Neuronal stem cell (in vitro differentiated cells): ENCODE results near the gene FBXL15.
"Not testable (repeated sequence)": the region's sequence is repeated elsewhere in the genome, so short reads cannot be mapped to it uniquely, and the experiment has no call there.

Source experiments
- DNase-seq: peaks from one replicate; pipeline ENCODE4 v3.0.0-alpha.2; 2013; ENCODE audit warnings: low spot score
- H2AFZ ChIP-seq: one replicate; pipeline ENCODE4 v1.6.1; 2013; ENCODE audit warnings: mild to moderate bottlenecking, low read length, inconsistent platforms
- H2AK5ac ChIP-seq: 2 replicates; pipeline ENCODE4 v1.6.1; 2013; ENCODE audit warnings: low read depth, mild to moderate bottlenecking, inconsistent platforms, low read length, moderate library complexity, mixed read lengths
- H2BK120ac ChIP-seq: 2 replicates; pipeline ENCODE4 v1.6.1; 2013; ENCODE audit warnings: low read depth, mild to moderate bottlenecking, inconsistent platforms, low read length, moderate library complexity, mixed read lengths
- H2BK12ac ChIP-seq: one replicate; pipeline ENCODE4 v1.6.1; 2013; ENCODE audit warnings: low read length, inconsistent platforms
- H2BK15ac ChIP-seq: 2 replicates; pipeline ENCODE4 v1.6.1; 2013; ENCODE audit warnings: mild to moderate bottlenecking, low read length, inconsistent platforms, mixed read lengths
- H2BK5ac ChIP-seq: one replicate; pipeline ENCODE4 v1.6.1; 2013; ENCODE audit warnings: inconsistent platforms, mild to moderate bottlenecking, low read length, moderate library complexity
- H3K14ac ChIP-seq: one replicate; pipeline ENCODE4 v1.6.1; 2013; ENCODE audit warnings: low read length, inconsistent platforms
- H3K18ac ChIP-seq: 2 replicates; pipeline ENCODE4 v1.6.1; 2013; ENCODE audit warnings: low read length, inconsistent platforms
- H3K23ac ChIP-seq: 2 replicates; pipeline ENCODE4 v1.6.1; 2013; ENCODE audit warnings: low read depth, mild to moderate bottlenecking, mixed read lengths, low read length, inconsistent platforms; ENCODE audit not compliant: poor library complexity
- H3K27ac ChIP-seq: replicated peaks from 3 replicates; pipeline ENCODE4 v1.5.1; 2013; ENCODE audit warnings: low read length, inconsistent platforms
- H3K27me3 ChIP-seq, 3 experiments: 2 replicates each; pipeline ENCODE4 v1.6.1; 2013; ENCODE audit warnings: low read length in 3 of 3, mild to moderate bottlenecking in 2 of 3, inconsistent platforms in 1 of 3, low read depth in 1 of 3, mixed read lengths in 1 of 3, moderate library complexity in 1 of 3; ENCODE audit not compliant: control insufficient read depth in 3 of 3, insufficient read depth in 3 of 3
- H3K36me3 ChIP-seq, 2 donors: replicated peaks in 1 of 2; 2 replicates each; pipeline ENCODE4 v1.6.1; 2013; ENCODE audit warnings: low read length in 2 of 2; ENCODE audit not compliant: control insufficient read depth in 2 of 2, insufficient read depth in 2 of 2
- H3K4ac ChIP-seq: 2 replicates; pipeline ENCODE4 v1.6.1; 2013; ENCODE audit warnings: inconsistent platforms, mild to moderate bottlenecking, low read length, moderate library complexity
- H3K4me1 ChIP-seq, 2 donors: 1 replicate in 1 of 2; 2 replicates in 1 of 2; pipeline ENCODE4 v1.6.1; 2013; ENCODE audit warnings: low read length in 2 of 2, low read depth in 1 of 2; ENCODE audit not compliant: control insufficient read depth in 2 of 2, insufficient read depth in 1 of 2
- H3K4me2 ChIP-seq: one replicate; pipeline ENCODE4 v1.6.1; 2013; ENCODE audit warnings: mild to moderate bottlenecking, low read length, inconsistent platforms; ENCODE audit not compliant: insufficient read depth, poor library complexity, severe bottlenecking
- H3K4me3 ChIP-seq, 2 donors: 2 replicates each; pipeline ENCODE4 v1.5.1; 2013; ENCODE audit warnings: low read length in 2 of 2, mild to moderate bottlenecking in 2 of 2, inconsistent platforms in 1 of 2, moderate library complexity in 1 of 2
- H3K79me1 ChIP-seq: one replicate; pipeline ENCODE4 v1.6.1; 2013; ENCODE audit warnings: low read depth, mild to moderate bottlenecking, inconsistent platforms, low read length, moderate library complexity
- H3K9ac ChIP-seq: one replicate; pipeline ENCODE4 v1.6.1; 2013; ENCODE audit warnings: mild to moderate bottlenecking, low read depth, low read length, inconsistent platforms; ENCODE audit not compliant: poor library complexity
- H3K9me3 ChIP-seq, 2 donors: replicated peaks in 1 of 2; 2 replicates each; pipeline versions ENCODE3 to v1.6.1; 2013; ENCODE audit warnings: low read length in 2 of 2, mild to moderate bottlenecking in 2 of 2, inconsistent platforms in 1 of 2, low read depth in 1 of 2, mixed read lengths in 1 of 2, moderate library complexity in 1 of 2; ENCODE audit not compliant: control insufficient read depth in 2 of 2, insufficient read depth in 1 of 2
- H4K8ac ChIP-seq: one replicate; pipeline ENCODE4 v1.6.1; 2013; ENCODE audit warnings: low read depth, mild to moderate bottlenecking, inconsistent platforms, low read length, moderate library complexity
- H4K91ac ChIP-seq: one replicate; pipeline ENCODE4 v1.6.1; 2013; ENCODE audit warnings: low read length, low read depth, mild to moderate bottlenecking, inconsistent platforms; ENCODE audit not compliant: poor library complexity
- WGBS, 2 donors: extraction: QIAGEN DNeasy Blood & Tissue Kit; methylation state at CpG; one replicate each; pipeline ENCODE4 v1.1.7; 2013; ENCODE audit warnings: missing lambda C conversion rate in 2 of 2, mixed read lengths in 1 of 2; ENCODE audit not compliant: insufficient read length in 2 of 2, insufficient replicate concordance in 1 of 2; ENCODE audit errors: extremely low coverage in 2 of 2; 5-methylcytosine and 5-hydroxymethylcytosine counted together

Gene FBXL15

GRCh38 chr10:102452672-102453340 lies 32.2 kb downstream of the FBXL15 start:
- Histone ChIP-seq H3K9me3 (no peaks in the 10 kb centered on the region), H3K79me1 (no peaks in the 10 kb centered on the region), H3K18ac (no peak overlapping the region), H3K9ac (no peak overlapping the region), H4K91ac (no peak overlapping the region), H2BK15ac (no peak overlapping the region), H2AFZ (no peak overlapping the region), H3K27me3 (peaks cover 0 to 7% (median 2%) of the 10 kb centered on the region in 3 experiments), H3K36me3 (peaks cover 0 to 4% of the 10 kb centered on the region in 2 donors), H3K4me2 (no peak overlapping the region), H2BK120ac (no peak overlapping the region), H4K8ac (no peak overlapping the region), H3K4me1 (peaks cover 7 to 20% of the 10 kb centered on the region in 2 donors), H2AK5ac (no peak overlapping the region), H3K4ac (no peak overlapping the region), H2BK5ac (no peak overlapping the region), H3K27ac (no peak overlapping the region), H3K23ac (no peak overlapping the region), H3K14ac (no peak overlapping the region), H3K4me3 (no peak overlapping the region), H2BK12ac (no peak overlapping the region)
- DNase-seq = no peak
- WGBS, 2 donors = no CpG with 5 or more reads among the region's 3 CpGs

- H3K27me3 ChIP-seq = peaks cover 0 to 7% (median 2%) of the 10 kb centered on the region in 3 experiments
- no peaks in the 10 kb centered on the region for H3K9me3 ChIP-seq
- H3K18ac ChIP-seq = no peak overlapping the region
- no peak overlapping the region for H2BK5ac ChIP-seq
- no CpG with 5 or more reads among the region's 5 CpGs for WGBS, 2 donors
- peaks cover 0 to 4% of the 10 kb centered on the region in 2 donors for H3K36me3 ChIP-seq
- no peak overlapping the region for H2BK120ac ChIP-seq
- H4K91ac ChIP-seq = no peak overlapping the region
- peaks cover 7 to 20% of the 10 kb centered on the region in 2 donors for H3K4me1 ChIP-seq
- no peak overlapping the region for H3K4me3 ChIP-seq
- H3K14ac ChIP-seq = no peak overlapping the region
- no peak overlapping the region for H3K9ac ChIP-seq
- H3K27ac ChIP-seq = no peak overlapping the region
- DNase-seq = no peak
- H2AFZ ChIP-seq = no peak overlapping the region
- no peak overlapping the region for H3K4me2 ChIP-seq
- H4K8ac ChIP-seq = no peak overlapping the region
- no peak overlapping the region for H2AK5ac ChIP-seq
- no peak overlapping the region for H2BK12ac ChIP-seq
- no peak overlapping the region for H3K4ac ChIP-seq
- no peak overlapping the region for H3K23ac ChIP-seq
- no peaks in the 10 kb centered on the region for H3K79me1 ChIP-seq
- no peak overlapping the region for H2BK15ac ChIP-seq
These were observed 32.9 kb downstream of the FBXL15 start for GRCh38 chr10:102453502-102453901.

GRCh38 chr10:102454662-102455487 lies 34.2 kb downstream of the FBXL15 start:
- H3K14ac ChIP-seq, H3K4me2 ChIP-seq, H4K8ac ChIP-seq, H4K91ac ChIP-seq, H3K27ac ChIP-seq, H3K9me3 ChIP-seq, H3K4ac ChIP-seq, H2BK120ac ChIP-seq, H3K79me1 ChIP-seq, H2BK5ac ChIP-seq, H2AFZ ChIP-seq, H2BK12ac ChIP-seq, DNase-seq, H2AK5ac ChIP-seq, H3K23ac ChIP-seq, H3K36me3 ChIP-seq, H3K9ac ChIP-seq, H3K18ac ChIP-seq, H3K4me3 ChIP-seq, H3K27me3 ChIP-seq, H2BK15ac ChIP-seq: not testable (repeated sequence)
- WGBS, 2 donors = no CpG with 5 or more reads among the region's 13 CpGs
- peaks cover 7 to 15% of the 10 kb centered on the region in 2 donors for H3K4me1 ChIP-seq

GRCh38 chr10:102455893-102456471 lies 35.3 kb downstream of the FBXL15 start:
- H2BK15ac ChIP-seq = no peak overlapping the region

More at GRCh38 chr10:102455893-102456471, 35.3 kb downstream of the FBXL15 start:
- peaks cover 0 to 4% of the 10 kb centered on the region in 2 donors for H3K36me3 ChIP-seq
- no peak for DNase-seq
- no peaks in the 10 kb centered on the region for H3K27me3 ChIP-seq
- H2BK5ac ChIP-seq = no peak overlapping the region
- H2BK120ac ChIP-seq = no peak overlapping the region
- no peak overlapping the region for H3K27ac ChIP-seq
- no peaks in the 10 kb centered on the region for H3K79me1 ChIP-seq
- H3K23ac ChIP-seq = no peak overlapping the region
- H3K9me3 ChIP-seq = no peaks in the 10 kb centered on the region
- H3K4ac ChIP-seq = no peak overlapping the region
- no peak overlapping the region for H3K9ac ChIP-seq
- H3K4me2 ChIP-seq = no peak overlapping the region
- peaks cover 10 to 16% of the 10 kb centered on the region in 2 donors for H3K4me1 ChIP-seq
- no peak overlapping the region for H3K18ac ChIP-seq
- no CpG with 5 or more reads among the region's 7 CpGs for WGBS, 2 donors
- H3K4me3 ChIP-seq = no peak overlapping the region
- no peak overlapping the region for H4K91ac ChIP-seq
- H4K8ac ChIP-seq = no peak overlapping the region
- H3K14ac ChIP-seq = no peak overlapping the region
- H2BK12ac ChIP-seq = no peak overlapping the region
- H2AFZ ChIP-seq = no peak overlapping the region
- no peak overlapping the region for H2AK5ac ChIP-seq
